Measurements from ENCODE around the gene OGFR. TPM values are rescaled to one million over a fixed set of nuclear protein-coding genes. Genes with fewer than 3 reads are reported as not detected.

The OGFR gene
- total RNA-seq, 1 experiment from 2014 or later, result 73.6 TPM

- no peaks in the 10 kb centered on the region for H4K20me1 ChIP-seq (ENCODE audit: insufficient read depth)
- no peaks in the 10 kb centered on the region for H3K9me3 ChIP-seq (ENCODE audit: control insufficient read depth in 1 of 2, insufficient read depth in 1 of 2, low read depth in 1 of 2, low read length in 2 of 2)
- TF ChIP-seq EZH2phosphoT487 (IDR thresholded peaks at IDR 0.05; ENCODE audit: borderline replicate concordance) (no peak), POLR2AphosphoS5 (IDR thresholded peaks at IDR 0.05; ENCODE audit: low read depth, low read length) (peak; percentile 59), JUND (IDR thresholded peaks at IDR 0.05) (peak; percentile 36; the same call in 1 of the 2 replicates), SIN3A (IDR thresholded peaks at IDR 0.05; ENCODE audit: low read depth) (0 out of 2 replicates have a peak, but pooled peaks have one; percentile 21)
- H3K27me3 ChIP-seq (ENCODE audit: insufficient read depth, low read length), result no peaks in the 10 kb centered on the region
- no peaks in the 10 kb centered on the region; the same call in 1 of the 2 replicates for H3K79me2 ChIP-seq (ENCODE audit: insufficient read depth, low read length)
- no peak overlapping the region for H3K4me3 ChIP-seq (replicated peaks in 1 of 2; ENCODE audit: low read depth in 1 of 2, low read length in 2 of 2)
- H3K4me1 ChIP-seq (ENCODE audit: control insufficient read depth in 1 of 2, insufficient read depth in 2 of 2, low read length in 2 of 2), result peaks cover 10 to 42% of the 10 kb centered on the region in 2 experiments; a peak in 3 of 4 replicates
- no peak for DNase-seq (ENCODE audit: low read depth, low spot score)
- CTCF ChIA-PET, result interaction anchor here (1.4 to 2.6 kb wide), 2 partner anchors 29 to 33 kb away, joined by 4 to 13 read pairs; partner anchors contain the start of gene MRGBP
- peaks cover 6 to 24% of the 10 kb centered on the region in 2 experiments; a peak in 3 of 4 replicates for H3K36me3 ChIP-seq (ENCODE audit: control insufficient read depth in 1 of 2, insufficient read depth in 2 of 2, low read length in 2 of 2)
- no peak overlapping the region for H3K9ac ChIP-seq (ENCODE audit: low read length)
- no peak overlapping the region for H3K4me2 ChIP-seq (ENCODE audit: low read length)
- ATAC-seq, result peak; percentile 23
- no peak overlapping the region; the same call in 1 of the 2 replicates for H3K27ac ChIP-seq (ENCODE audit: low read depth, low read length)
- no TSS peak for BruUV-seq (replicated peaks)
- H2AFZ ChIP-seq (ENCODE audit: low read depth, low read length, poor library complexity, severe bottlenecking), result no peak overlapping the region
- no peaks in the 10 kb centered on the region for H3K9me2 ChIP-seq (ENCODE audit: insufficient read depth)
- RAD21 ChIA-PET (ENCODE audit: low non-redundant PET in 1 of 2, low total read pairs in 2 of 2, uncharacterized antibody in 2 of 2, unreplicated experiment in 2 of 2), result no interaction called here
- intact Hi-C loops (cut with micrococcal nuclease), result no loop called here
- POLR2A ChIA-PET, result interaction anchor here (0.5 to 1.2 kb wide), 2 partner anchors 18 to 32 kb away, joined by 3 read pairs; no protein-coding TSS in a partner anchor
These were observed 41.8 kb upstream of the OGFR start for GRCh38 chr20:62762801-62763368.

DNA sequence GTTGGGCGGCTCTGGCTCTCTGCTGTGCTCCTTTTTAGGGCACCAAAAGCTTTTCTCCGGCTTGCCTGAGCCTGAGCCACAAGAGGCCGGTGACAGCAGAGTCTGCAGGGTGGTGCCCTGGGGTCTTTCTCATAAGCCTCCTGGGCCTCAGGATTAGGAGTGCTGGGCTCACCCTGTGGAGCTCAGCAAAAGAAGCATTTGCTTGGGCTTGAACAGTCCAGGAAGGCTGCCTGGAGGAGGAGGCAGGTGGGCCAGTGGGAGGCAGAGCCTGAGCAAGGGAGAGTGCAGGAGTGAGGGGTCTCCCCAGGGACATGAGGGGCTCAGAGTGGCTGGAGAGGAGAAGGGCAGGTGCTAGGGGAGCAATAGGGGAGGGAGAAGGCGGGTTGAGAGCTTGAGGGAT, 41.2 kb upstream of the OGFR start:
- peak; percentile 67 for TF ChIP-seq SIN3A (IDR thresholded peaks at IDR 0.05; ENCODE audit: low read depth)
- no peak for TF ChIP-seq RAD21 (IDR thresholded peaks at IDR 0.05; ENCODE audit: low read depth)
- Histone ChIP-seq H3K9me3 (ENCODE audit: control insufficient read depth in 1 of 2, insufficient read depth in 1 of 2, low read depth in 1 of 2, low read length in 2 of 2) (no peaks in the 10 kb centered on the region), H3K4me1 (ENCODE audit: control insufficient read depth in 1 of 2, insufficient read depth in 2 of 2, low read length in 2 of 2) (peaks cover 10 to 45% of the 10 kb centered on the region in 2 experiments; a peak in 3 of 4 replicates), H3K9ac (ENCODE audit: low read length) (no peak overlapping the region), H3K36me3 (ENCODE audit: control insufficient read depth in 1 of 2, insufficient read depth in 2 of 2, low read length in 2 of 2) (peaks cover 4 to 20% of the 10 kb centered on the region in 2 experiments; a peak in 3 of 4 replicates), H3K4me2 (ENCODE audit: low read length) (no peak overlapping the region), H3K27ac (ENCODE audit: low read depth, low read length) (no peak overlapping the region; the same call in 1 of the 2 replicates), H3K9me2 (ENCODE audit: insufficient read depth) (no peaks in the 10 kb centered on the region), H4K20me1 (ENCODE audit: insufficient read depth) (no peaks in the 10 kb centered on the region), H3K79me2 (ENCODE audit: insufficient read depth, low read length) (no peaks in the 10 kb centered on the region; the same call in 1 of the 2 replicates), H3K4me3 (replicated peaks in 1 of 2; ENCODE audit: low read depth in 1 of 2, low read length in 2 of 2) (no peak overlapping the region), H2AFZ (ENCODE audit: low read depth, low read length, poor library complexity, severe bottlenecking) (no peak overlapping the region), H3K27me3 (ENCODE audit: insufficient read depth, low read length) (no peaks in the 10 kb centered on the region)
- no peak for DNase-seq (ENCODE audit: low read depth, low spot score)
- ChIA-PET CTCF (interaction anchor here (1.4 to 2.6 kb wide), 2 partner anchors 28 to 33 kb away, joined by 4 to 13 read pairs; partner anchors contain the start of gene MRGBP), POLR2A (interaction anchor here (0.5 to 1.3 kb wide), 2 partner anchors 19 to 24 kb away, joined by 3 read pairs; no protein-coding TSS in a partner anchor), RAD21 (ENCODE audit: low non-redundant PET in 1 of 2, low total read pairs in 2 of 2, uncharacterized antibody in 2 of 2, unreplicated experiment in 2 of 2) (interaction anchor here in 1 of 2 experiments (0.6 kb wide), 1 partner anchor 33 kb away, joined by 3 read pairs; no protein-coding TSS in a partner anchor)
- peak; percentile 15 for ATAC-seq
- intact Hi-C loops (cut with micrococcal nuclease), result no loop called here
- no TSS peak for BruUV-seq (replicated peaks)

Data from HCT116 (cell line).